Measurements from ENCODE around the gene ATOH7.
A peak's percentile ranks its signal among the peaks of the same experiment; 100 is the strongest.
"Not testable (repeated sequence)": the region's sequence is repeated elsewhere in the genome, so short reads cannot be mapped to it uniquely, and the experiment has no call there.

Gene ATOH7

DNA sequence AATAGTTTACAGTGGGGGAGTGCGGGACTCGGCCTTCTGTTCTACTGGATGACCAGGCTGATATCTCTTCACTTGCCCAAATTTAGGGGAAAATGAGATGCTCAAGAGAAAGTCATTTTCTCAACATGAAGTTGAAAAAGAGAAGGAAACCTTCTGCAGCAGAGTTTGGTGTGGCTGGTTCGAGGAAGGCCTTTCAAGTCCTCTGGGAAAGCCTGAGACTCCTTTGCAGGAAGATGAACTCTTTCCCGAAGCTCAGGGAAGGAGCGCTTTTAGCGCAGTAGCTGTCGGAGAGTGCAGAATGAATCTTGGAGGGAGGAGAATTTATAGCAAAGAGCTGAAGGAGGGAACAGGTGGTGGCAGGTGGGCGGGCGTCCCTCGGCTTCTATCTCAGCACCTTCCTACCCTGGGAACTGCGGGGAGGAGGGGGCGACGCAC, at the start of gene ATOH7:
Gene ATOH7, minus strand, starts transcription at position 297 of the 435 bp plus-strand sequence. CDS start 436 bp downstream, outside the sequence.
- H3K27ac ChIP-seq: peak within 1 kb of the TSS; percentile 82
- no peak; the same call in 1 of the 2 replicates for TF ChIP-seq ZFX (IDR thresholded peaks at IDR 0.05)
- TF ChIP-seq, protein P1, sequence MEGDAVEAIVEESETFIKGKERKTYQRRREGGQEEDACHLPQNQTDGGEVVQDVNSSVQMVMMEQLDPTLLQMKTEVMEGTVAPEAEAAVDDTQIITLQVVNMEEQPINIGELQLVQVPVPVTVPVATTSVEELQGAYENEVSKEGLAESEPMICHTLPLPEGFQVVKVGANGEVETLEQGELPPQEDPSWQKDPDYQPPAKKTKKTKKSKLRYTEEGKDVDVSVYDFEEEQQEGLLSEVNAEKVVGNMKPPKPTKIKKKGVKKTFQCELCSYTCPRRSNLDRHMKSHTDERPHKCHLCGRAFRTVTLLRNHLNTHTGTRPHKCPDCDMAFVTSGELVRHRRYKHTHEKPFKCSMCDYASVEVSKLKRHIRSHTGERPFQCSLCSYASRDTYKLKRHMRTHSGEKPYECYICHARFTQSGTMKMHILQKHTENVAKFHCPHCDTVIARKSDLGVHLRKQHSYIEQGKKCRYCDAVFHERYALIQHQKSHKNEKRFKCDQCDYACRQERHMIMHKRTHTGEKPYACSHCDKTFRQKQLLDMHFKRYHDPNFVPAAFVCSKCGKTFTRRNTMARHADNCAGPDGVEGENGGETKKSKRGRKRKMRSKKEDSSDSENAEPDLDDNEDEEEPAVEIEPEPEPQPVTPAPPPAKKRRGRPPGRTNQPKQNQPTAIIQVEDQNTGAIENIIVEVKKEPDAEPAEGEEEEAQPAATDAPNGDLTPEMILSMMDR (conservative IDR thresholded peaks at IDR 0.05): no peak

DNA sequence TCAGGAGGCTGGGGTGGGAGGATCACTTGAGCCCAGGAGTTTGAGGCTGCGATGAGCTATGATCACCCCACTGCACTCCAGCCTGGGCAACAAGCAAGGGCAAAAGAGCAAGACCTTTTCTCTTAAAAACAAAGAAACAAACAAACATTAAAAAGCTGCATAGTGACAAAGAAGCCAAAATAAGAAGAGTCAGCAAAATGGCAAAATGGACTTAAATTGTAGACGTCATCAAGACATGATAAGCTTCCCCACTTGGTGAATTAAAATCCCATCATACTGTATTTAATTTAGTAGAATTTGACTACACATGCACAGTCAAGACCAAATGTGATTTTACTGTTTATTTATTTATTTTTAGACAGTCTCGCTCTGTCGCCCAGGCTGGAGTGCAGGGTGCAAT, 48.8 kb upstream of the ATOH7 start:
- TF ChIP-seq, protein P1 (conservative IDR thresholded peaks at IDR 0.05): no peak
- no peak for TF ChIP-seq ZFX (IDR thresholded peaks at IDR 0.05)
- H3K27ac ChIP-seq: no peak overlapping the region

DNA sequence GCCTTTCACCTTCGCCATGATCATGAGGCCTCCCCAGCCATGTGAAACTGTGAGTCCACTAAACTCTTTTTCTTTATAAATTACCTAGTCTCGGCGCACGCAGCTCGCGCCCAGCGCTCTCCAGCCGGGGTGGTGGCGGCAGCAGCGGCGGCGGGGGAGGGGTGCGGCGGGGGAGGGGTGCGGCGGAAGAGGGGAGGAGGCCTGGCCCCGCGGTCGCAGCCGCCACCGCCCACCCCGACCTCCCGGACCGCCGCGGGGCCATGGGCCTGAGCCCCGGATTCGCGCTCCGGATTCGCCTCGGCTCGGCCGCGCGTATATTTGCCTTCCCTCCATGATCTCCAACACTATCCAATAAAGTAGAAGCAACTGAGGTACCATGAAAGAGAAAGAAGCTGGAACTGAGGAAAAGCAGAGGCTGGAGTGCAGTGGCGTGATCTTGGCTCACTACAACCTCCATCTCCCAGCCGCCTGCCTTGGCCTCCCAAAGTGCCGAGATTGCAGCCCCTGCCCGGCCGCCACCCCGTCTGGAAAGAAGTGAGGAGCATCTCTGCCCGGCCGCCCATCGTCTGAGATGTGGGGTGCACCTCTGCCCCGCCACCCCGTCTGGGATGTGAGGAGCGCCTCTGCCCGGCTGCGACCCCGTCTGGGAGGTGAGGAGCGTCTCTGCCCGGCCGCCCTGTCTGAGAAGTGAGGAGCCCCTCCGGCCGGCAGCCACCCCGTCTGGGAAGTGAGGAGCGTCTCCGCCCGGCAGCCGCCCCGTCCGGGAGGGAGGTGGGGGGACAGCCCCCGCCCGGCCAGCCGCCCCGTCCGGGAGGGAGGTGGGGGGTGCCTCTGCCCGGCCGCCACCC, 47.2 kb upstream of the ATOH7 start:
- H3K27ac ChIP-seq: not testable (repeated sequence)

DNA sequence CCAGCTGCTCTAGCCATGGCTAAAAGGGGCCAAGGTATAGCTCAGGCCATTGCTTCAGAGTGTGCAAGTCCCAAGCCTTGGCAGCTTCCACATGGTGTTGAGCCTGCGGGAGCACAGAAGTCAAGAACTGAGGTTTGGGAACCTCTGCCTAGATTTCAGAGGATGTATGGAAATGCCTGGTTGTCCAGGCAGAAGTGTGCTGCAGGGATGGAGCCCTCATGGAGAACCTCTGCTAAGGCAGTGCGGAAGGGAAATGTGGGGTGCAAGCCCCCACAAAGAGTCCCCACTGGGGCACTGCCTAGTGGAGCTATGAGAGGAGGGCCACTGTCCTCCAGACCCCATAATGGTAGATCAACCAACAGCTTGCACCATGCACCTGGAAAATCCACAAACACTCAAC, 45.9 kb upstream of the ATOH7 start:
- not testable (repeated sequence) for H3K27ac ChIP-seq

DNA sequence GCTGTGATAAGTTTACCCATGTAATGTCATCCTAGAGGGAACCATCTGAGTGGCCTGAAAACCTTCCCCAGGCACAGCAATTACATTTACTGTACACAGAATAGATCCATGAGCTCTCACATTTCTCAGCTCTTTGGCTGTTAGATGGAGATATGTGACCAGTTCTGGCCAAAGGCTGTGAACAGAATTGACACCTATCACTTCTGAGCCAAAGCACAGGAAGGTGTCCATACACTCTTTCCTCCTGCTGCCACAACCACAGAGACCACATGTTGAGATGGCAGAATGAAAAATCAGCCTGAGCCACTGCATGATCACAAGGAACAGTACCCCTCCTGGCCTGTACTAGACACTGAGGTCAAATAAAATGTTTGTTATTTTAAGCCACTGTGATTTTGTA, 44.3 kb upstream of the ATOH7 start:
- no peak overlapping the region for H3K27ac ChIP-seq
- TF ChIP-seq, protein P1 (conservative IDR thresholded peaks at IDR 0.05): no peak
- TF ChIP-seq ZFX (IDR thresholded peaks at IDR 0.05): no peak

DNA sequence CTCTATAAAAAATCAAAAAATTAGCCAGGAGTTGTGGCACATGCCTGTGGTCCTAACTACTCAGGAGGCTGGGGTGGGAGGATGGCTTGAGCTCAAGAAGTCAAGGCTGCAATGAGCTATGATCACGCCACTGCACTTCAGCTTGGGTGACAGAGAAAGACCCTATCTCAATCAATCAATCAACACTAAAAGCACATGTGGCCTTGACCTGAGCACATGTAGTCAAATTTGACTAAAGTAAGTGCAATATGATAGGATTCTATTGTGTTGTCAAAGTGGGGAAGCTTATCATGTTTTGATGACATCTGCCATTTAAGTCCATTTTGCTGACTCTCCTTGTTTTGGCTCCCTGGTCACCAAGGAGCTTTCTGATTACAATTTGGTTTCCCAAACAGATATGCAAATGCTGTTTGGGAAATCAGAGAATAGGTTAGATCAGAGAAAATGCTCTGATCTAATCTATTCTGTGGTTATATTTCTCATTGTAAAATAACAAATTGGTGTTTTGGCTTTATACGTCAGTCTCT, 43.8 kb upstream of the ATOH7 start:
- no peak for TF ChIP-seq ZFX (IDR thresholded peaks at IDR 0.05)
- TF ChIP-seq, protein P1 (conservative IDR thresholded peaks at IDR 0.05): no peak
- no peak overlapping the region for H3K27ac ChIP-seq

DNA sequence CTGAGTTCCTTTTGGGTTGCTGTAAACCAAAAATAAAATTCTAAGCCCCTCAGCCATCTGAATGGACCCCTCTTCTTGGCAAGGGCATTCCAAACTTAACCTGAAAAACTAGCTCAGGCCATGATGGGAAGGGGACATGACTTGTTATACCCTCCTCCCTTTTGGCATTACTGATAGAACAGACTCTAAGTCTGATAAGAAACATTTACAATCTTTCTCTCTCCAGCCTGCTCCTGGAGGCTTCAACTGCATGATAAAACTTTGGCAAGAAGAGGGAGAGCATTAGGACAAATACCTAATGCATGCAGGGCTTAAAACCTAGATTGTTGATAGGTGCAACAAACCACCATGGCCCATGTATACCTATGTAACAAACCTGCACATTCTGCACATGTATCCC, 40.9 kb upstream of the ATOH7 start:
- H3K27ac ChIP-seq: no peak overlapping the region
- TF ChIP-seq, protein P1 (conservative IDR thresholded peaks at IDR 0.05): no peak
- TF ChIP-seq ZFX (IDR thresholded peaks at IDR 0.05): no peak

DNA sequence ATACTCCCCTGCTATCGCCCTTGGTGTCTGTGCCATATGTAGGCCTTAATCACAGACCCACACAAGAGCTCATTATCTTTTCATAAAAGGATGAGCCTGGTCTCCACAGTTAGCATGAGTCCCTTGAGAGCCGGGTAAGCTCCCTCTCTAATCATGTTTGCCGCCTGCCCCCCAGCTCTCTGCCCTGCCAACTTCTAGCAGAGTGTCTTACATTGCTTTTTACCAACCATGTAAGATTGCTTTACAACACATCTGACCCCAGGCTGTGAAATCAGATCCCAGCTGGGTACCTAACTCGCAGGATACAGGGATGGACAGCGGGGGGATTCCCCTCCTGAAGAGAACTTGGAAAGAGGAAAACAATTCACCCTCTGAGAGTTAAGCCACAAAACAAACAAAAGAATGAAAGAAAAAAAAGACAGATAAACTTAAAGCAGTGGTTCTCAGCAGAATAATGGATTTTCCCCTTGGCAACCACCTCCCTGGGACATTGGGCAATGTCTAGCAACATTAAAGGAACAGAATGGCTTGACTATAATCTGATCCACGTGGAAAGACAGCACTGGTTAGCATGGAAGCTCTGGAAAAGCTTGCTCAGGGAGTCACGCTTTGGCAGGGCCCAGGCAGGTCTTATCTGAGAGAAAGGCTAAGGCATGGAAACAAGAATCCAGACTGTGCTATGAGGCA, 39.4 kb upstream of the ATOH7 start:
- TF ChIP-seq ZFX (IDR thresholded peaks at IDR 0.05): no peak
- TF ChIP-seq, protein P1 (conservative IDR thresholded peaks at IDR 0.05): no peak
- no peak overlapping the region for H3K27ac ChIP-seq

Data from C4-2B (cell line).